OCI-LY7 (cell line): ENCODE data around the gene KCNJ5. TPM values are rescaled to one million over a fixed set of nuclear protein-coding genes. Genes with fewer than 3 reads are reported as not detected.

Experiments used
- BruUV-seq: library from RNA; stranded (reverse); fragments of 400-500 nt; replicated peaks from 2 replicates; lab custom pipeline; 2021; lab: Mats Ljungman, UMichigan
- CTCF ChIA-PET: fragments of 300-600 bp; sonication (Branson Sonifier 250); formaldehyde crosslinking; loops from one replicate; lab custom pipeline; 2022; ENCODE audit warnings: antibody characterized with exemption; ENCODE audit not compliant: unreplicated experiment; lab: Charles Lee
- POLR2A ChIA-PET: fragments of 300-600 bp; sonication (Branson Sonifier 250); formaldehyde crosslinking; loops from one replicate; lab custom pipeline; 2022; ENCODE audit warnings: antibody characterized with exemption; lab: Charles Lee
- DNase-seq: peaks from one replicate; pipeline ENCODE4 v3.0.0-alpha.2; 2015; ENCODE audit warnings: low spot score
- H2AFZ ChIP-seq: fragments of 200-600 bp; sonication (generic), shearing (Covaris generic); 2 replicates; pipeline ENCODE4 v1.6.1; 2014; ENCODE audit warnings: mild to moderate bottlenecking, antibody characterized with exemption, low read length, moderate library complexity
- H3K27ac ChIP-seq: fragments of 200-600 bp; sonication (generic); 2 replicates; pipeline ENCODE4 v1.5.1; 2014; ENCODE audit warnings: mixed run types, low read depth, mild to moderate bottlenecking, moderate library complexity, low read length, inconsistent platforms; ENCODE audit not compliant: poor library complexity, severe bottlenecking
- H3K36me3 ChIP-seq: fragments of 200-600 bp; sonication (generic); 2 replicates; pipeline ENCODE4 v1.6.1; 2014; ENCODE audit warnings: mild to moderate bottlenecking, antibody characterized with exemption, low read length, moderate library complexity, mixed read lengths; ENCODE audit not compliant: insufficient read depth
- H3K4me1 ChIP-seq: fragments of 200-600 bp; sonication (generic); 2 replicates; pipeline ENCODE4 v1.5.1; 2014; ENCODE audit warnings: mild to moderate bottlenecking, low read length; ENCODE audit not compliant: insufficient read depth, poor library complexity, severe bottlenecking
- H3K4me2 ChIP-seq: fragments of 200-600 bp; sonication (generic); 2 replicates; pipeline ENCODE4 v1.6.1; 2014; ENCODE audit warnings: mild to moderate bottlenecking, low read length
- H3K4me3 ChIP-seq: fragments of 200-600 bp; sonication (generic); 2 replicates; pipeline ENCODE4 v1.5.1; 2014; ENCODE audit warnings: mild to moderate bottlenecking, low read depth, low read length; ENCODE audit not compliant: poor library complexity, severe bottlenecking
- H3K79me2 ChIP-seq: fragments of 200-600 bp; sonication (generic); 2 replicates; pipeline ENCODE4 v1.6.1; 2016; ENCODE audit warnings: low read depth, mild to moderate bottlenecking, low read length, moderate library complexity, mixed read lengths; ENCODE audit not compliant: insufficient read depth
- H3K9me2 ChIP-seq: fragments of 200-600 bp; sonication (generic); 2 replicates; pipeline ENCODE4 v1.6.1; 2016; ENCODE audit warnings: mild to moderate bottlenecking, low read length, mixed read lengths; ENCODE audit not compliant: insufficient read depth
- H3K9me3 ChIP-seq: fragments of 200-600 bp; sonication (generic); 2 replicates; pipeline ENCODE4 v1.6.1; 2014; ENCODE audit warnings: mild to moderate bottlenecking, mixed run types, low read length, mixed read lengths
- H4K20me1 ChIP-seq: fragments of 200-600 bp; sonication (generic); 2 replicates; pipeline ENCODE4 v1.6.1; 2014; ENCODE audit warnings: mild to moderate bottlenecking, antibody characterized with exemption, low read length, moderate library complexity, mixed read lengths; ENCODE audit not compliant: insufficient read depth
- EZH2phosphoT487 ChIP-seq: fragments of 200-600 bp; sonication (generic); IDR thresholded peaks from 2 replicates; pipeline ENCODE4 v1.6.1; 2018; ENCODE audit warnings: low read depth, borderline replicate concordance, mild to moderate bottlenecking, mixed run types, antibody characterized with exemption, low read length, moderate library complexity, mixed read lengths
- intact Hi-C: fragments of 100-400 bp; cut with micrococcal nuclease; formaldehyde crosslinking; loops from one replicate; pipeline ENCODE4 v1.10.0; 2022; ENCODE audit not compliant: unreplicated experiment
- total RNA-seq, 2 experiments: library from RNA; depleted of rRNA in 1 of 2; stranded (reverse); fragments of >200 nt in 1 of 2; shearing (Covaris generic) in 1 of 2; gene quantifications; 2 replicates each; pipeline ENCODE4 v1.2.3, GENCODE V29; 2014 to 2022
- TF ChIP-seq, protein P1 (sequence below): fragments of 200-600 bp; sonication (generic); conservative IDR thresholded peaks from 2 replicates; pipeline ENCODE4 v1.5.1; 2014; ENCODE audit warnings: mild to moderate bottlenecking, antibody characterized with exemption, low read length, moderate library complexity, mixed read lengths

Gene KCNJ5
- total RNA-seq, 2 experiments from 2014 or later: not detected

DNA sequence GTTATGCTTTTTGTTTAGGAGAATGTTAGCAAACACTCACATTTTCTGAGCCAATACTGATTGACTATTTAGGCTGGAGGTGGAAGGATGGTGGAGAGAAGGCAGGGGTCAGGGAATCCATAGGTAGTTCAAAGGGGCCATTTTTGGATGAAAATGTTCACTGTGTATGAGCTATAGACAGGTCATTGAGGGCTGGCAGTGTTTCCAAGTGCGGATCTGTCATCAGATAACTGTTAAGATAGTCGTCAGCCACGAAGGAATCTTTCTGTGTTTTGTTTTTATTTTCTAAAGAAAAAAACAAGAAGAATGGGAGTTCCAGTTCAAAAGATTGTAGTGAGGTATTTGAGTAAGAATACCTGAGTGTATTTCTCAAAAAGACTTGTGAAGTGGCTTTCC is 3.1 kb downstream of the KCNJ5 start:
- Histone ChIP-seq H3K9me3 (no peaks in the 10 kb centered on the region), H3K79me2 (no peaks in the 10 kb centered on the region), H3K4me3 (no peak overlapping the region), H3K27ac (no peak overlapping the region), H3K4me2 (no peak overlapping the region), H4K20me1 (no peaks in the 10 kb centered on the region), H3K9me2 (no peaks in the 10 kb centered on the region), H2AFZ (no peak overlapping the region), H3K4me1 (no peaks in the 10 kb centered on the region), H3K36me3 (no peaks in the 10 kb centered on the region)
- DNase-seq: no peak
- POLR2A ChIA-PET: interaction anchor here (0.6 kb wide), 1 partner anchor 48 kb away, joined by 3 read pairs; no protein-coding TSS in a partner anchor
- intact Hi-C loops: no loop called here
- CTCF ChIA-PET: no interaction called here
- TF ChIP-seq EZH2phosphoT487: no peak
- TF ChIP-seq, protein P1, sequence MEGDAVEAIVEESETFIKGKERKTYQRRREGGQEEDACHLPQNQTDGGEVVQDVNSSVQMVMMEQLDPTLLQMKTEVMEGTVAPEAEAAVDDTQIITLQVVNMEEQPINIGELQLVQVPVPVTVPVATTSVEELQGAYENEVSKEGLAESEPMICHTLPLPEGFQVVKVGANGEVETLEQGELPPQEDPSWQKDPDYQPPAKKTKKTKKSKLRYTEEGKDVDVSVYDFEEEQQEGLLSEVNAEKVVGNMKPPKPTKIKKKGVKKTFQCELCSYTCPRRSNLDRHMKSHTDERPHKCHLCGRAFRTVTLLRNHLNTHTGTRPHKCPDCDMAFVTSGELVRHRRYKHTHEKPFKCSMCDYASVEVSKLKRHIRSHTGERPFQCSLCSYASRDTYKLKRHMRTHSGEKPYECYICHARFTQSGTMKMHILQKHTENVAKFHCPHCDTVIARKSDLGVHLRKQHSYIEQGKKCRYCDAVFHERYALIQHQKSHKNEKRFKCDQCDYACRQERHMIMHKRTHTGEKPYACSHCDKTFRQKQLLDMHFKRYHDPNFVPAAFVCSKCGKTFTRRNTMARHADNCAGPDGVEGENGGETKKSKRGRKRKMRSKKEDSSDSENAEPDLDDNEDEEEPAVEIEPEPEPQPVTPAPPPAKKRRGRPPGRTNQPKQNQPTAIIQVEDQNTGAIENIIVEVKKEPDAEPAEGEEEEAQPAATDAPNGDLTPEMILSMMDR: no peak
- BruUV-seq: no TSS peak

DNA sequence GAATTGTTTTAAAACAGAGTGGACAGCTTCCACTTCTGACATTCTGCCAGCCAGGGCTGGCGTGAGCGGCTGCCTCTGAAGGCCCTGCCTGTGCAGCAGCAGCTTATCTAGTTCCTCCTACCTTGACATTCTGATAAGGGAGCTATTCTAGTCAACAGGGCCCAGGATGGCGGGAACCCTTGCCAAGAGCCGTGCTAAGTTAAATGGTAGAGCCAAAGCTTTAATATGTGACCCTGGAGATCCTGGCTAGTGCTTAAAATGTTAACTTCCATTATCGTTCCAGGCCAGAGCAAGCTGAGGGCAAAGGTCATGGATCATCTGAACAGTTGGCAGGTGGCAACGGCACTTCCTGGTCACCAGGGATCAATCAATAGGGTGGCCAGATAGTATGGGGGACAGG is 3.5 kb downstream of the KCNJ5 start:
- no peaks in the 10 kb centered on the region for H3K4me1 ChIP-seq
- no peaks in the 10 kb centered on the region for H3K79me2 ChIP-seq
- TF ChIP-seq, protein P1: no peak
- TF ChIP-seq EZH2phosphoT487: no peak
- POLR2A ChIA-PET: interaction anchor here (0.6 kb wide), 1 partner anchor 49 kb away, joined by 3 read pairs; no protein-coding TSS in a partner anchor
- no peaks in the 10 kb centered on the region for H3K9me2 ChIP-seq
- no peak overlapping the region for H3K27ac ChIP-seq
- intact Hi-C loops: no loop called here
- DNase-seq: no peak
- H2AFZ ChIP-seq: no peak overlapping the region
- no peaks in the 10 kb centered on the region for H3K9me3 ChIP-seq
- CTCF ChIA-PET: no interaction called here
- no peak overlapping the region for H3K4me3 ChIP-seq
- no peaks in the 10 kb centered on the region for H4K20me1 ChIP-seq
- no TSS peak for BruUV-seq
- H3K4me2 ChIP-seq: no peak overlapping the region
- no peaks in the 10 kb centered on the region for H3K36me3 ChIP-seq

DNA sequence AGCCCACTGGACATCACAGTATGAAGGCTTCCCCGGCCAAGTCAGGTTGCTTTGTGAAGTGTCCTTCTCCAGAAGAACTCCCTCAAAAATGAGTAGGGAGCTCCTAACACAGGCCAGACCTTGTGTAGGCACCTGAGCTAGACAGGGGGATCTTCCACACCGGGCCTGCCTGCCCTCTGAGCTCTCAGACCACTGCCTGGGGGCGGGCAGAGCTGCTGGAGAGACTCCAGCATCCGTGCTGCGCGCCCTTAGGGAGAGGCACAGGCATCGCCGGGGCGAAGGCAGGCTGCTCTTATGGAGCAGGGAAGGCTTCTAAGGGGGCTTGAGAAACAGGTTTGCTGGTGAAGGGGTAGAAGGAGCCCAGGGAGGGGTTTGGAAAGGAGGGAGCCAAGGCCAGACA is 4.4 kb downstream of the KCNJ5 start:
- no peak overlapping the region for H3K27ac ChIP-seq
- no peaks in the 10 kb centered on the region for H3K36me3 ChIP-seq
- intact Hi-C loops: no loop called here
- no peaks in the 10 kb centered on the region for H3K4me1 ChIP-seq
- TF ChIP-seq EZH2phosphoT487: no peak
- TF ChIP-seq, protein P1: no peak
- no peaks in the 10 kb centered on the region for H3K79me2 ChIP-seq
- ChIA-PET CTCF (no interaction called here), POLR2A (no interaction called here)
- no peak overlapping the region for H3K4me3 ChIP-seq
- no peaks in the 10 kb centered on the region for H3K9me2 ChIP-seq
- no TSS peak for BruUV-seq
- DNase-seq: no peak
- H3K4me2 ChIP-seq: no peak overlapping the region
- no peak overlapping the region for H2AFZ ChIP-seq
- no peaks in the 10 kb centered on the region for H4K20me1 ChIP-seq
- no peaks in the 10 kb centered on the region for H3K9me3 ChIP-seq
